Mucosa of rectum (tissue), 2 donors: ENCODE data around the gene FBXO38.
A peak's percentile ranks its signal among the peaks of the same experiment; 100 is the strongest.

ENCODE experiments used
- H3K27ac ChIP-seq, 2 donors: one replicate each; pipeline ENCODE4 v1.7.0; 2013; ENCODE audit warnings: inconsistent platforms in 2 of 2, low read depth in 2 of 2, low read length in 2 of 2
- H3K27me3 ChIP-seq, 2 donors: one replicate each; pipeline ENCODE4 v1.7.0; 2013; ENCODE audit warnings: low read length in 2 of 2; ENCODE audit not compliant: control insufficient read depth in 2 of 2, insufficient read depth in 2 of 2
- H3K36me3 ChIP-seq, 2 donors: one replicate each; pipeline ENCODE4 v1.7.0; 2013; ENCODE audit warnings: low read length in 2 of 2; ENCODE audit not compliant: control insufficient read depth in 2 of 2, insufficient read depth in 2 of 2
- H3K4me1 ChIP-seq, 2 donors: one replicate each; pipeline ENCODE4 v1.7.0; 2013; ENCODE audit warnings: low read length in 2 of 2, mild to moderate bottlenecking in 1 of 2; ENCODE audit not compliant: control insufficient read depth in 2 of 2, insufficient read depth in 2 of 2
- H3K4me3 ChIP-seq, 2 donors: one replicate each; pipeline ENCODE4 v1.7.0; 2013; ENCODE audit warnings: low read length in 2 of 2
- H3K9ac ChIP-seq, 2 donors: one replicate each; pipeline ENCODE4 v1.7.0; 2013; ENCODE audit warnings: low read length in 2 of 2, low read depth in 1 of 2, mild to moderate bottlenecking in 1 of 2
- H3K9me3 ChIP-seq, 2 donors: one replicate each; pipeline ENCODE4 v1.7.0; 2013; ENCODE audit warnings: low read length in 2 of 2; ENCODE audit not compliant: control insufficient read depth in 2 of 2
- donor health status: healthy.
- donor health status: Normal muscosa, but diverticular disease.

Gene FBXO38

DNA sequence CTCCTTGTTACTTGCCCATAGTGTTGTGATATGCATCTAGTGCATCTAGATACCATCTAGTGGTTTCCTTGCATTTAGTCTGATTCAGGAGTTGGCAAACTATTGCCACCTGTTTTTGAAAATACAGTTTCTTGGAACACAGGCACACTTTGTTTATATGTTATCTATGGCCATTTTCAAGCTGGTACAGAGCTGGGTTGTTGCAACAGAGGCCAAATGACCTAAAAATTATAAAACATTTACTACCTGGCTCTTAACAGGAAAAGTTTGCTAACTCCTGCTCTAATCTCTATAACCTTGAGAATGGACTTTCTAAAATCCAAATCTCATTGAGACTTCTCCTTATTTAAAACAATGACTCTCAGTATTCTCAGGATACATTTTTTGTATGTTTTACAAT is 19.4 kb upstream of the FBXO38 start:
- Histone ChIP-seq H3K4me1 (no peaks in the 10 kb centered on the region), H3K9me3 (no peaks in the 10 kb centered on the region), H3K9ac (no peak overlapping the region)

DNA sequence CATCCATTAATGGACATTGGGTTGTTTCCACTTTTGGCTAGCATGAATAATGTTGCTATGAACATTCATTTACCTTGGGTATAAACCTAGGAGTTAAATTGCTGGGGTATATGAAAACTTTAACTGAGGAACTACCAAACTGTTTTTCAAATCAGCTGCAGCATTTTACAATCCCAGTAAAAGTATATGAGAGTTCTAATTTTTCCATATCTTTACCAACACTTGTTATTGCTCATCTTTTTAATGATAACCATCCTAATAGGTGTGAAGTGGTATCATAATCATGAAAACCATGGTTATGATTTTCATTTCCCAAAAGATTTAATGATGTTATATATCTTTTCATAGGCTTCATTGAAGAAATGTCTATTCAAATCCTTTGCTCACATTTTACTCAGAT is 15.5 kb upstream of the FBXO38 start:
- Histone ChIP-seq H3K27ac (no peak overlapping the region), H3K9me3 (no peaks in the 10 kb centered on the region), H3K4me1 (peaks cover 0 to under 1% of the 10 kb centered on the region in 2 donors), H3K36me3 (no peaks in the 10 kb centered on the region), H3K27me3 (no peaks in the 10 kb centered on the region), H3K9ac (no peak overlapping the region), H3K4me3 (no peak overlapping the region)

More for the DNA sequence above, 19.4 kb upstream of the FBXO38 start:
- H3K27me3 ChIP-seq = no peaks in the 10 kb centered on the region
- H3K4me3 ChIP-seq = no peak overlapping the region
- no peak overlapping the region for H3K27ac ChIP-seq
- H3K36me3 ChIP-seq = no peaks in the 10 kb centered on the region

DNA sequence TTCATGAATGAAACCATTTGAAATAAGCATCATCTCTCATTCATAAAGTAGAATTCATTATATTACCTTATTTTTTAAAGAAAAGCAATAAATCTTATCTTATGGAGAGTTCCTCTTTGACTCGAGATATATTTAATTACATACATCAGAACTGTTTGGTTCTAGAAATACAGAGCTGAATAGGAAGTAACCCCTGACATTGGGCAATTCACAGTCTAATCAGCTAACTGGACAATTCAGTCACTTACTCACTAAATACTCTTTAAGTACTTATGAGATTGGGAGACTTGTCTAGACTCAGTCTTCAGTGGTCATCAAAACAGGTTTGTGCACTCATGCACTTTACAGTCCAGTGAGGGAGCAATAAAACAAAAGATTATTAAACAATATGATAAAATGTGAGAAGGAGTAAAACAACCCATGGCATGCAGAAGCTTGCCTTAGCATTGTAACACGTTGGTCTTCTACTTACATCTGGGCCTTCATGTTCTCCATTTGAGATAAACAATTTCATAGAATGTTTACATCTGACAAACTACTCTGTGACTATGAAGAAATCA is 11.5 kb upstream of the FBXO38 start:
- no peak overlapping the region for H3K4me3 ChIP-seq
- no peaks in the 10 kb centered on the region for H3K36me3 ChIP-seq
- no peak overlapping the region for H3K27ac ChIP-seq
- H3K4me1 ChIP-seq = peaks cover 0 to 2% of the 10 kb centered on the region in 2 donors
- H3K9me3 ChIP-seq = no peaks in the 10 kb centered on the region
- H3K27me3 ChIP-seq = no peaks in the 10 kb centered on the region
- no peak overlapping the region for H3K9ac ChIP-seq

DNA sequence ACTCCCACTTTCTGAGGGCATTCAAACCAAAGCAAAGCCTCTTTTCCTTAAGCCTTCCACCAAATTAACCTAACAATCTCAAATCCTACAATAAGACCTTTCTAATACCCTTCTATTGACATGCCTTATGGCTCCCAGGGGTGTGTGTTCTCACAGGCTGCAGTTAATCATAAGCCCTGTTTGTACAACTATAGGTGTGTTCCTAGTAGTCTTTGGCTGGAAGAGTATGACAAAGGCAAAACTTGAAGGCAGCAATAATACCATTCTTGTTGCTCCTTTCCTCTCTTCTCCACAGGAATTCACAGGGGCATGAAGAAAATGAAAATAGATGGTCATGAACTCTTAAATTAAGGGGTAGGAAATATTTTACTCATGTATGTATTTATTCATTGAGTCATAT is 10.9 kb upstream of the FBXO38 start:
- no peaks in the 10 kb centered on the region for H3K9me3 ChIP-seq

DNA sequence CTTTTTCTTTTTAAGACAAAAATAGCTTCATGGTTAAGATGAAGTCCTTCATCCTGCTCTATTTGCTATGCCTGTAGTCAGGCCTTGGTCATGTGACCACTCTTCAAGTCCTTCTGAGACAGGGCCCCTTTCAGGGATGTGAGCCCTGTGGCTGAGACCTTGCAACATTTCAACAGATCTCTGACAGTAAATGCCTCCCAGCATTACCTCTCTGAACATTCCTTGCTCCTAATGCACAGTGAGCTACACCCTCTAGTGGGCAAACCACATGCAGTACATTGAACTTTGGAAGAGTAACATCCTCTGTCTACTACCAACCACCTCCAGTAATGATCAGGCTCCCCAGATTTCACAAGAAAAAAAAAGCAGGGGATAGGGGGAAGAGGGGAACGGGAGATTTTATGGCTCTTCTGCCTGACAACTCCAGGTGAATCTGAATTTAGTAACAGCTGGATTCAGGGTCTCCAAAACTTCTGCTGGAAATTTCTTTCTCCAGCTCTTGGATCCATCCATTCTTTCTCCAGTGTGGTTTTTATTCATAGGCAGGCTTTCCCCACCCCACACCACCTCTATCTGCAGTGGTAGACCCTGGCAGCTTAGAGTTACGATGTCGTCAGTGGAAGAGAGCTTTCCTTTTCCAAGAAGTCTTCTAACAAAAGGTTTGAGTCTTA is 8.9 kb upstream of the FBXO38 start:
- Histone ChIP-seq H3K9ac (no peak overlapping the region), H3K27me3 (no peaks in the 10 kb centered on the region), H3K4me1 (peaks cover 0 to 2% of the 10 kb centered on the region in 2 donors), H3K27ac (no peak overlapping the region), H3K36me3 (no peaks in the 10 kb centered on the region), H3K4me3 (no peak overlapping the region), H3K9me3 (no peaks in the 10 kb centered on the region)

More for the DNA sequence above, 10.9 kb upstream of the FBXO38 start:
- Histone ChIP-seq H3K27me3 (no peaks in the 10 kb centered on the region), H3K4me1 (peaks cover 0 to 2% of the 10 kb centered on the region in 2 donors), H3K4me3 (no peak overlapping the region), H3K27ac (no peak overlapping the region), H3K9ac (no peak overlapping the region), H3K36me3 (no peaks in the 10 kb centered on the region)

DNA sequence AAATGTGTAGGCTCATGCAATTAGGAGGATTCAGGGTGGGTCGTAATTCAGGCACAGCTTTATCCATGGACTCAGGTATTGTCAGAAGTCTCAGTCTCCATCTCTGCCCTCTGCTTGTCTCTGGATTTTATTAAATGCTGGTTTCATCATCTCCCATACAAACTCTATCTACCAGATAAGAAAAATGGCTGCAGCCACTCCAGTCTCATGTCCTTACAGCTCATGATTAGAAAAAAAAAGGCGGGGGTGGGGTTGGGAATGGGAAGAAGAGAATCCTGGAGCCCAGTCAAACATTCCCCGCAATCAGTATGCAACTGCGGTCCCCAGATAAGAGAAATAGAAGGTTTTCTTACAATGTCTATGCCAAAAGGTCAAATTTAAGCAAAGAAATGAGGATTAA is 7.6 kb upstream of the FBXO38 start:
- H3K9ac ChIP-seq = no peak overlapping the region
- H3K27me3 ChIP-seq = no peaks in the 10 kb centered on the region
- no peaks in the 10 kb centered on the region for H3K36me3 ChIP-seq
- H3K4me1 ChIP-seq = peaks cover 0 to 2% of the 10 kb centered on the region in 2 donors
- H3K27ac ChIP-seq = no peak overlapping the region
- no peak overlapping the region for H3K4me3 ChIP-seq
- H3K9me3 ChIP-seq = no peaks in the 10 kb centered on the region

DNA sequence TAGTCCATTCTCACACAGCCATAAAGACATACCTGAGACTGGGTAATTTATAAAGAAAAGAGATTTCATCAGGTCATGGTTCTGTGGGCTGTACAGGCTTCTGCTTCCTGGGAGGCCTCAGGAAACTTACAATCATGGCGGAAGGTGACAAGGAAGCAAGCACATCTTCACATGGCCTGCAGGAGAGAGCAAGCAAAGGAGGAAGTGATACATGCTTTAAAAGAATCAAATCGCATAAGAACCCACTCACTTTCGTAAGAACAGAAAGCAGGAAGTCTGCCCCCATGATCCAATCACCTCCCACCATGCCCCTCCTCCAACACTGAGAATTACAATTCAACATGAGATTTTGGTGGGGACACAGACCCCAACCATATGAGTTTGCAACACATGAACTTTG is 5.1 kb upstream of the FBXO38 start:
- no peaks in the 10 kb centered on the region for H3K9me3 ChIP-seq

DNA sequence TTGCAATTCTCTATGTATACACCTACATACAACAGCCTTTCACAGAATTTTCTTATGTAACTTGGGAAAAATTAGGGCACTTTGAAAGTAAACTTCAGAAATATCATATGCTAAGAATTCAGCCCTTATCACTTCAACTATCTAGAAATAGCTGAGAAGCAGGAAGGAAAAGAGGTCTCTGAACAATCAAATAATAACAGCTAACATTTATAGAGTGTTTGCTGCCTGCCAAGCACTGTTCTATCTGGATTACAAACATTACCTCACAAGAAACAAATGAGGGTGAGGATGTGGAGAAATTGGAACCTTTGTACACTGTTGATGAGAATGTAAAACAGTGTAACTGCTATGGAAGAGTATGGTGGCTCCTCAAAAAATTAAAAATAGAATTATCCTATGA is 4.4 kb upstream of the FBXO38 start:
- H3K9ac ChIP-seq = no peak overlapping the region
- no peak overlapping the region for H3K27ac ChIP-seq
- no peak overlapping the region for H3K4me3 ChIP-seq
- H3K4me1 ChIP-seq = peaks cover 5 to 8% of the 10 kb centered on the region in 2 donors
- no peaks in the 10 kb centered on the region for H3K27me3 ChIP-seq
- H3K9me3 ChIP-seq = no peaks in the 10 kb centered on the region
- no peaks in the 10 kb centered on the region for H3K36me3 ChIP-seq

More for the DNA sequence above, 5.1 kb upstream of the FBXO38 start:
- H3K4me1 ChIP-seq = peaks cover 5% of the 10 kb centered on the region in 2 donors
- no peak overlapping the region for H3K4me3 ChIP-seq
- H3K36me3 ChIP-seq = no peaks in the 10 kb centered on the region
- H3K27me3 ChIP-seq = no peaks in the 10 kb centered on the region
- H3K27ac ChIP-seq = no peak overlapping the region
- H3K9ac ChIP-seq = no peak overlapping the region

DNA sequence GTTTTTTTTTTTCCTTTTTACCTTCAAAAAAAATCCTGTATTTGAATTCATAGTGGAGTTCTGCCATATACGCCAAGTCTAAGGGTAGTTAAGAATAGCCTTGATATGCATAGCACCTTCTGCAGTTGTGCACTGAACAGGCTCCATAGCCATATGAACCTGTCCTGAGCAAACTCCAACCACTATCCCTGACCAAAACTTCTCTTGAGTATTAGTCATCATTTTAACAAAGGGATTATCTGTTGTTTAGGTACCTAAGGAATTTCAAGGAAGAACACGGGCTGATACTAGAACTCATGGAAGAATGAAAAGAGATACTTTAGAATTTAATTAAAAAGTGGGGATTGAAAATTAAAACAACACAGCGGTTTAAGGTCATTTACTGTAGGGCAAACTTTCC is 1.9 kb upstream of the FBXO38 start:
- Histone ChIP-seq H3K4me3 (no peak overlapping the region), H3K27ac (no peak overlapping the region), H3K27me3 (no peaks in the 10 kb centered on the region), H3K9ac (no peak overlapping the region), H3K9me3 (no peaks in the 10 kb centered on the region), H3K36me3 (peaks cover 0 to under 1% of the 10 kb centered on the region in 2 donors), H3K4me1 (peaks cover 23 to 25% of the 10 kb centered on the region in 2 donors)

DNA sequence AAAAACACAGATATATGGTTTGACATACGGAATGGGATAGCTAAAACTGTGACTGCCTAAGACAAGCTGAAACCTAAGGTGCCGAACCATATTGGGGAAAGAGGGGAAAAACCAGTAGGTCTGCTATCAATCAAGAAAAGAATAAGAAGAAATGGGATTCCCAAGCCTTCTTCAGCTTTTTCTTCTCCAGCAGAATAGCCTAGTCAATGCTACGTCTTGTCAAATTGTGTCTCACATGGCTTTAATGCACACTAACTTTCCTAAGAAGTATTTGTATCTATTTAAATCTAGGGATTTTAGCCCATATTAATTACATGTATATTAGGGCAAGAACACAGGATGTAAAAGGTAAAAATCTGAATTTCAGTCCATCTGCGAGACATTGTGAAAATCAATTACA is 797 bp upstream of the FBXO38 start:
- Histone ChIP-seq H3K9me3 (no peaks in the 10 kb centered on the region), H3K27ac (peak overlapping the region in 1 of 2 donors; percentile 87), H3K36me3 (peaks cover 0 to 5% of the 10 kb centered on the region in 2 donors), H3K27me3 (no peaks in the 10 kb centered on the region), H3K4me1 (peaks cover 23 to 25% of the 10 kb centered on the region in 2 donors), H3K9ac (peak overlapping the region; percentile 83 to 95), H3K4me3 (peak overlapping the region; percentile 83 to 92)
